ENCODE data around the gene R3HDM1.
"Not testable (repeated sequence)": the region's sequence is repeated elsewhere in the genome, so short reads cannot be mapped to it uniquely, and the experiment has no call there.

R3HDM1 gene

GRCh38 chr2:135709992-135710391 lies 178.7 kb downstream of the R3HDM1 start:
- DNase-seq (ENCODE audit: low read depth in 2 of 2): peak; percentile 33 to 34

DNA sequence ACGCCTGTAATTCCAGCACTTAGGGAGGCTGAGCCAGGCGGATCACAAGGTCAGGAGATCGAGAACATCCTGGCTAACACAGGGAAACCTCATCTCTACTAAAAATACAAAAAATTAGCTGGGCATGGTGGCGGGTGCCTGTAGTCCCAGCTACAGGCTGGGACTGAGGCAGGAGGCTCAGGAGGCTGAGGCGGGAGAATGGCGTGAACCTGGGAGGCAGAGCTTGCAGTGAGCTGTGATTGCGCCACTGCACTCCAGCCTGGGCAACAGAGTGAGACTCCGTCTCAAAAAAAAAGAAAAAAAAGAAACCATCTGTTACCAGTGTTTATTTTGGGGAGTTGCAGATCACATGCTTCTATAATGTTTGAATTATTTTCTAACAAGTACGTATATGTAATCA lies 183.8 kb downstream of the R3HDM1 start:
- DNase-seq (ENCODE audit: low read depth in 2 of 2): not testable (repeated sequence)

GRCh38 chr2:135728064-135728743 lies 196.9 kb downstream of the R3HDM1 start:
- no peak for DNase-seq (ENCODE audit: low read depth in 2 of 2)

DNA sequence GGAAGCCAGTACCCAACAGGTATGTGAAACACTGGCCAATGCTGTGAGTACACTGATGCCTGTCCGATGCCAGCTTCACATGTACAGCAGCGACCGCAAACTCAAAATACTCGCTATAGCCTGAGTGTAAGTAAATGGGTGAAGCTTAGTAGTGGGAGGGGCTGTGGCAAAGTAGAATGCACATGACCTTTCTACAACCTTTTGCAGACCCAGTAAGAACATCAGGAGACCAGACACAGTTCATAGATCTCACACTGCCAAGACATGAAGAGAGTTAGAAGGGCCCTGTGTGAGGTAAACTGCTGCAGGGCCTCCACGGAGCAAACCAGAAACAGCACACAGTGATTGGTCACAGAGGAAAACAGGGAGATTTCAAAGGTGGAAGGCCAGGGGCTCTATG lies 201.3 kb downstream of the R3HDM1 start:
- DNase-seq (ENCODE audit: low read depth in 2 of 2): no peak

GRCh38 chr2:135733045-135733444 lies 201.8 kb downstream of the R3HDM1 start:
- DNase-seq (ENCODE audit: low read depth in 2 of 2): no peak

GRCh38 chr2:135736546-135736945 lies 205.3 kb downstream of the R3HDM1 start:
- no peak for DNase-seq (ENCODE audit: low read depth in 2 of 2)

DNA sequence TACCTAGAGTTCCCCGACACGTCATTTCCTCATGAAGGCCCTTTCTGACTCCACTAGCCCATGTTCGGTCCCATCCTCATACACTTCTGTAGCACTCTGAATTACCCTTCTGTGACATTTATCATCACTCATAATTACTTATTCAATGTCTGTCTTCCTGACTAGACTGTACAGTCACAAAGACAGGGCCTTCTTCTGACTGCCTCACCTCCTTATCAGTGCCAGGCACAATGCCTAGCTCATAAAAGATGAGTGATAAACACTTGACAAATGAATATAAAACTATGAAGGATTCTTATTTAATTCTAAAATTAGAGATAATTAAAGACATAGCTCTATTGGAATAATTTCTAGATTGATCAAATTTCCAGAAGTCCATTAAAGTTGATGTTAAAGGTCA lies 208.9 kb downstream of the R3HDM1 start:
- no peak for DNase-seq (ENCODE audit: low read depth in 2 of 2)

GRCh38 chr2:135741043-135741394 lies 209.7 kb downstream of the R3HDM1 start:
- no peak for DNase-seq (ENCODE audit: low read depth in 2 of 2)

DNA sequence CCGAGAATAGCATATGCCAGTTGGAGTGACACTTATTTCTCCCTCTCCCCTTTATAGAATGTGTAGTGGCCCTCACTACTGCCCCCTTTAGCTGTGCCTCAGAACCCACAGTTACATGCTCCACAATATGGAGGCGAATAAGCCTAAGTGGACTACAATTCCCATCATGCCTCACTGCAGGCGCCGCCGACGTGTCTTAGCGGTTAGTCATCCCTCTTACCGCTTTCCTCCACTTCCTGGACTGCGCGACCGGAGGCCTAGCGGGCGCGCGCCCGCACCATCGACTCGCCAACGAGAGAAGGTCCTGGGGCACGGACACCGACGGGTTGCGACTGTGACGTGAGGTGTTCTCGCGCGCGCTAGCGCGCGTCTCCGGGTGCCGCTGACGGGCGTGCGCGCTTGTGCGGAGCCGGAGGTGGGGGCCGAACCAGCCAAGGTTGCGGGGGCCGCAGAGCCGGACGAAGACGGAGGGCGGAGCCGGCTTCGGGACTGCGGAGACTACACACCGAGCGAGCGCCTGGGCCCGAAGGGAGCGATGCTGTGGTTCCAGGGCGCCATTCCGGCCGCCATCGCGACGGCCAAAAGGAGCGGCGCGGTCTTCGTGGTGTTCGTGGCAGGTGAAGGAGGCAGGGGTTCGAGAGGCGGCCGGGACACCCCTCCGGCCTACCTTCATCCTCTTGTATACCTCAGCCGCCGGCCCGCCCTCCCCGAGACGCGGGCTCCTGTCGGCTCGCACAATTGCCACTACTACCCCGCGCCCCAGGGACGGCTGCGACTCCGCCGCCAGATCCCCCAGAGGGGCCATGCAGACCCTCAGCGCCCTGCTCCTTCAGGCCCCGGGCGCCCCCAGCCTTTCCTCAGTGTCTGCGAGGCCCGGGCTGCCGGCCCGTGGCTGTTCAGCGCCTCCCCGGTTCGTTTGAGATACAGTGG lies 210.4 kb downstream of the R3HDM1 start, which contains the start of gene UBXN4:
Gene UBXN4 (plus strand): TSS at position 461 of the 930 bp plus-strand sequence. CDS start 75 bp downstream, at position 536.
- DNase-seq (ENCODE audit: low read depth in 2 of 2): peak; percentile 96 to 97

- DNase-seq (ENCODE audit: low read depth in 2 of 2): peak in 1 of 2 donors; percentile 19
Measured at GRCh38 chr2:135742325-135742757, 211.1 kb downstream of the R3HDM1 start.

DNA sequence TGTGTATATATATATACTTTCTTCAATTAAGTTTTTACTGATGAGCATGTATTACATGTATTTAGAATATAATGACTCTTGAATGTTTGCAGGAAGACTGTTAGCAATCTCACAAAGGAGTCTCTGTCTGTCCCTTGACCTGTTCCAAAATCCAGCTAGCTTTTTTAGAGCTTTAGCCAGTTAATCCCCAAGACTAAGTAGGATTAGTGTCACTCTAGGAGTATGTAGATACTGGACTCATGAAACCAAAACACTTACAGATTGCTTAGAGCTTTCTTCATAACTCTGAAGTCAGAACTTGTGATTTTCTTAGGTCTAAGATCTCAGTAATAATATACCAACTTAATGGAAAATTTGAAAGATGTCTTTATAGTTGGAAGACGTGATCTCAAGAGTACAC lies 212.6 kb downstream of the R3HDM1 start:
- no peak for DNase-seq (ENCODE audit: low read depth in 2 of 2)

- DNase-seq (ENCODE audit: low read depth in 2 of 2): peak; percentile 3 to 15
Measured at GRCh38 chr2:135744760-135745314, 213.6 kb downstream of the R3HDM1 start.

GRCh38 chr2:135745545-135745944 lies 214.3 kb downstream of the R3HDM1 start:
- no peak for DNase-seq (ENCODE audit: low read depth in 2 of 2)

GRCh38 chr2:135755573-135755972 lies 224.3 kb downstream of the R3HDM1 start:
- no peak for DNase-seq (ENCODE audit: low read depth in 2 of 2)

DNA sequence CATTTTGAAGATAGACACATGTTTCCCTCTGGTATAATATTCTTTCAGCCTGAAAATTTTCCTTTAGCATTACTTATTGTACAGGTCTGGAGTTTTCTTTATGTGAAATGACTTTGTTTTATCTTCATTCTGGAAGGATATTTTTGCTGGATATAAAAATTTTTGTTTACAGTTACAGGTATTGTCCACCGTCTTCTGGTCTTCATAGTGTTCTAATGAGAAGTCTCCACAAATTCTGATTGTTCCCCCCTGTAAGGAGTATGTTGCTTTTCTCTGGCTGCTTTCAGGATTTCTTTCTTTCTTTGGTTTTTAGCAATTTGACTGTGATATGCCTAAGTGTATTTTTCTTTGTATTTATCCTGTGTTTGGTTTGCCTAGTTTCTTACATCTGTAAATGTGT lies 225.4 kb downstream of the R3HDM1 start:
- no peak for DNase-seq (ENCODE audit: low read depth in 2 of 2)

DNA sequence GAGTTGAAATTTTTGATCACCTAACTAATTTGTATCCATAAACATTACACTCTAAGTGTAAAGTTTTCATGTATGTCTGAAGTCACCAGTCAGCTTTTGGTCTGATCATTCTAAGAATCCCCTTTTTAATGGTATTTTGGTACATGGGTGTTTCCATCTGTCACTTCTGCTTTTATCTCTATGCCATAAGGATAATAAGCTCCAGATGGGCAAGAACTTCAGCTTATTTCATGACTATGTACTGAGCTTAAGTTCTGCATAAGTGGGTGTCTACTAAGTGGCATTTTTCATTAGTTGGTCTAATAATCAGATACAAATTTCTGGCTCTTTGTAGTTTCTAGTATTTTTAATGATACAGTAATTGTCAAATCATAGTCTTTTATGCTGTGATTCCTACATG lies 230.7 kb downstream of the R3HDM1 start:
- DNase-seq (ENCODE audit: low read depth in 2 of 2): no peak

- DNase-seq (ENCODE audit: low read depth in 2 of 2): no peak
Measured at GRCh38 chr2:135762530-135762929, 231.2 kb downstream of the R3HDM1 start.

- no peak for DNase-seq (ENCODE audit: low read depth in 2 of 2)
Measured at GRCh38 chr2:135768863-135769262, 237.6 kb downstream of the R3HDM1 start.

DNA sequence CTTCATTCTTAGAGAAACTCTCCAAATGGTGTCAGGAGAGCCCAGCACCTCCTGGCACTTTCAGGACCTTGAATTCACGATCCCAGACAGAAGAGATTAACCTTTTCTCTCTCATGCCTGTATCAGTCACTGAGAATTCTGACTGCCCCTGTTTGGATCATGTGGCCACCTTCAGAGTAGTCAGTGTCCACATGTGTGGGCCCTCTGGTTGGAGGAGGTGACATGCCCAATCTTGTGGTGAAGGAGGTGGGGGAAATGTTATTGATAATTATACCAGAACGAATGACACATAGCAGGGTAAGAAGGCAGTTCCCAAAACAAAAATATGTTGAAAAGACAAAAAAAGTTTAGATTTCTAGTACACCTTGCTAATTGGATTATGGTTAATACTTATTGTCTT lies 242.0 kb downstream of the R3HDM1 start:
- no peak for DNase-seq (ENCODE audit: low read depth in 2 of 2)

DNA sequence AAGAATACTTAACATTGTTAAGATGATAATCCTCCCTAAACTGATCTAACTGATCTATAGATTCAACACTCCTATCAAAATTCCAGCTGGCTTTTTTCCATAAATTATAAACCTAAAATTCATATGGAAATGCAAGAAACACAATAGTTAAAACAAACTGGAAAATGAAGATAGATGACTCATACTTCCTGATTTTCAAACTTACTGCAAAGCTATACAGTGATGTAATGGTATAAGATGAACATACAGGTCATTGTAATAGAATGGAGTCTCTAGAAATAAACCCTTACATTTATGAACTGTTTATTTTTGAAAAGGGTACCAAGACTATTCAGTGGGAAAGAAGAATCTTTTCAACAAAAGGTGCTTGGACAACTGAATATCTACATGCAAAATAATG lies 242.6 kb downstream of the R3HDM1 start:
- no peak for DNase-seq (ENCODE audit: low read depth in 2 of 2)
